NCI-H146 treated with DMSO at 0.1 percent for 48 hours (cell line): ENCODE results near the gene BMP7.
"Not testable (repeated sequence)": the region's sequence is repeated elsewhere in the genome, so short reads cannot be mapped to it uniquely, and the experiment has no call there.

Experiments
- DNase-seq: peaks from one replicate; lab custom pipeline; 2025; ENCODE audit not compliant: unreplicated experiment; lab: John Stamatoyannopoulos, UW

BMP7 gene

DNA sequence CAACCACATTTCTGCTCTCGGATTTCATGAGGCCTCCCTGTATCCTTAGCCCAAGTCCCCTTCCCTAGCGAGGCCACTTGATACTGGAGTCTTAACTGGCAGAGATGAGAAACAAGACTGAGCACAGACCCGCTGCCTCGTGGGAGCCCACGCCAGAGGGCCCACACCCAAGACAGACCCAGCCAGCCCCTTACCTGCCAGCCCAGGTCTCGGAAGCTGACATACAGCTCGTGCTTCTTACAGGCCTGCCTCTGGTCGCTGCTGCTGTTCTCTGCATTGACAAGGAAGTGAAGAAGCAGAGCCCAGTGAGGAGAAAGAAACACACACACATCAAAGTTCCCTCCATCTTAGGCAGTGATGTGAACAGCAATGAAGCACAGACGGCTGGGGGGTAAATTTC lies 91.7 kb downstream of the BMP7 start:
- no peak for DNase-seq

DNA sequence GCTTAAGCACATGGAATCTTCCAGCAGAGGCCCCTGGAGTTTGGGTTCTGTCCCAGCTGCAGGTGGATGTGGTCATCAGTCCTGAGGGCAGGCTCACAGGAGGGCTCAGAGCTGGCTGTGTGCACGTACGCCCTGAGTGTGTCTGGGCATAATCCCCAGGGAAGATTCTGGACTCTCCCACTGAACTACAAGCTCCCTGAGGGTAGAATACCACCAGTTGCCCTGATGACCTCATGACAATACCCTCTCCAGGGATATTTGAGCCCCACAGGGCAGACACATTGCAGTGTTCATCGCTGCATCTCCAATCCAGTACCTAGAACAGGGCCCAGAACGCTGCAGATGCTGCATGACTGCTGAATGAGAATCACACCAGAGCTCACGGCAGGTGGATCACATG lies 92.5 kb downstream of the BMP7 start:
- DNase-seq = no peak

DNA sequence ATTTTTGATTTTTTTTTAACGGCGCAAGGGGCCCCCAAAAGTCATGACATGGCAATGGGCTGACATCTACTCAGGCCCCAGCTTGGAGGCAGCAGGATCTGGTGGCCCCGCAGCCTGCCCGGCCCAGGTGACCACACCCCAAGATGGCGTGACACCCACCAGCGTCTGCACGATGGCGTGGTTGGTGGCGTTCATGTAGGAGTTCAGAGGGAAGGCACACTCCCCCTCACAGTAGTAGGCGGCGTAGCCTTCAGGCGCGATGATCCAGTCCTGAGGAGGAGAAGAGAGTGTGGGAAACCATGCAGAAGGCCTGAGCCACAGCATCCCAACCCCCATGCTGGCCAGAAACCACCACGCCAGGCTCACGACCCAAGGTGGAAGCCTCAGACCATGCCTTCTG lies 93.4 kb downstream of the BMP7 start:
- no peak for DNase-seq

DNA sequence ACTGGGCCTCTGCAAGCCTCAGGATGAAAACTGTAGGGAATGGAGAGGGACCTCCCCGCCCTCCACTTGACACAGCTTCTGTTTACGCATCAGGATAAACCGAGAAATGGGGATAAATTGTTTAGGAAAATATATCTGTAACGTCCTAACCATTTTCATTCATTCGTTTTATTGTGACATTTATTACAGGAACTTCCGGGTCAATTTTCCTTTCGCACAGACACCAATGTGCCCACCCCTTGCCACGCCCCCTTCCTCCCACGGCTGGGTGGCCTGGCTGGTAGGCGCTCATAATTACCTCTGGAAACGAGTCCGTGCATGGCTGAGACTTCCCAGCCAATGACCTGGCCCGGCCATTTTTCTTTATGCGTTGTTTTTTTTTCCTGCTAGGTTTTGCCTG lies 96.1 kb downstream of the BMP7 start:
- no peak for DNase-seq

DNA sequence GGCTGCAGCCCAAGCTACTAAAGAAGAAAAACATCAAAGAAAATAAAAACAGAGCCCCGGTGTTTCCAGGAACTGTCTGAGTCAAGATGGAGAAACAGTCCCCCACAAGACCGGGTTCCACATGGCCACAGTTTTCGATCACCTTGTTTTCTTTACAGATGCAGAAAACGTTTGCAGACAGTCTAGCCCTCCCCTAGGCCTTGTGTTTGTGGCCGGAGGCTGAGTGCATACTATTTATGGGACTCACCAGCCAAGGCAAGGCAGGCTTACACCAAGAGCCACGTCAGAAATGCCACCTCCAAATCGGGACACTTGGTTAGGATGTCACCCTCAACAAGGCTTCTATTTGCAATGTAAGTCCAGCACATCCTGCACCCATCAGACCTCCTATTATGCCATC lies 97.3 kb downstream of the BMP7 start:
- no peak for DNase-seq

DNA sequence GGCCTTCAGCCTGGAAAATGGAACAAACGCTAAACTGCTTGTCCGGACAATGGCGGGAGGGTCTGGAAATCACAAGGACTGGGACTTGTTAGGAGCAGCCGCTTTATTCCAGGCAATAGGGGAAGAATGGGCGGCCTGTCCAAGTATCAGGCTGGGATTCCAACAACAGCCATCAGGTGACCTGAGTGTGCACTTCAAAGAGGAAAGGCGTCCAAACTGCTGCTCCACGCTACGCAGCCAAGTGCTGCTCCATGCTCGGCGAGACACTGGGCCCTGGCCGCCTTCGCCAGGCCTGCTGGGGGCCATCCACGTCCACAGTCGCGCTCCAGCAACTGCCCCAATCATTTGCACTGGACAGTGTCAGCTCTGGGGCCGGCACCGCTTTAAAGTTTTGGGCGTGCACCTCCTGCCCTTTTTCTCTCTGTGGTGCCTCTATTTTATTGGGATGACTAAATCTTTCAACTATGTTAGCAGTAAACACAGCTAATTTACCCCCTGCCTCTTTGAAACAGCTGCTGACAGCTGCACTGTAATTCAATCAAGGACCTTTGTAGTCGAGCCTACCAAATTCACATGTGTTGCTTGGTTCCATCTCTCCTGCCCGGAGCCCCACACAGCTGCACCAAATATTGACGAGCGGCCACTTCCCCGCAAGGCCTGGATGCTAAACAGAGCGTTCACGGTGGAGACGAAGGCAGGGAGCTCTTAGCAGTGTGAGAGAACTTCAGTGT lies 98.3 kb downstream of the BMP7 start:
- DNase-seq = no peak

DNA sequence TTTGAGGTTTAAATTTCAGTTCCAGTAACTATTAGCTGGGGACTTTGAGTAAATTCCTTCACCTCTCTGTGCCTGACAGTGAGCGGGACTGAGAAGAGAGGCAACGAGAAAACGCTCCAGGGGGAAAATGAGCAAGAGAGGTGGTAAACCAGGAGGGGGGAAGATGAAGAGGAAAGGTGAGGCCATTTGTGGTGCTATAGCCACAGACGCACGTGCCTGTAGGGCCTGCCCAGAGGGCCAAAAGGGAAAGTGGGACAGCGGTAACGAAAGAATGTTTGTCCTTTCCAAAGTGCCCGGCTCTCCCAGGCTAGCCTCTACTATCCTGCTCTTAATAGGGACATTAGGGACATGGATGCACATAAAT lies 99.2 kb downstream of the BMP7 start:
- DNase-seq = no peak

DNA sequence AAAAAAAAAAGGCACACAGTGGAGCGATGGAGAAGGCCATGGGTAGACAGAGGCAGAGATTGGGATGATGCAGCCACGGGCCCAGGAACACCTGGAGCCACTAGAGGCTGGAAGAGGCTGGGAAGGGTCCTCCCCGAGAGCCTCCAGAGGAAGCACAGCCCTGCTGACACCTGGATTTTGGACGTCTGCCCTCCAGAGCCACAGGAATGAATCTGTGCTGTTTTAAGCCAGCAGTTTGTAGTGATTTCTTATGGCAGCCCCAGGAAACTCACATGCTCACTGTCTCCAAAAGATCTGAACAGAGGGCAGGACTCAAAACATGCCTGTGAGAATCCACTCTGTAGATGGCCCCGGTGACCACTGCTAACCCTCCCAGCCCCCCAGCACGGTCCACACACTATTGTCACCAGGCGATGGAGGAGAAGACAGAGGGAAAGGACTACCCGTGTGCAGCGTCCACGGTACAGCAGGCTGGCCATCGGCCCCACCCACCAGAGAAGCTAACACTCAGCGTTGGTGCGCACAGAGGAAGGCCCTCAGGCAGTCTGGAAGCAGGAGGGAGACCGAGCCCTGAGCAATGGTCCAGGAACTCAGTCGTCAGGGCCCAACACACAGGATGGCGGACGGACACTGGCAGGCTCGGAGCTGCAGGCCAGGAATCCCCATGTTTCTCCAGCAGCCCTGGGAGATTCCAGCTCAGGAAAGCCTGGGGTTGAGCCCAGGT lies 99.7 kb downstream of the BMP7 start:
- no peak for DNase-seq

DNA sequence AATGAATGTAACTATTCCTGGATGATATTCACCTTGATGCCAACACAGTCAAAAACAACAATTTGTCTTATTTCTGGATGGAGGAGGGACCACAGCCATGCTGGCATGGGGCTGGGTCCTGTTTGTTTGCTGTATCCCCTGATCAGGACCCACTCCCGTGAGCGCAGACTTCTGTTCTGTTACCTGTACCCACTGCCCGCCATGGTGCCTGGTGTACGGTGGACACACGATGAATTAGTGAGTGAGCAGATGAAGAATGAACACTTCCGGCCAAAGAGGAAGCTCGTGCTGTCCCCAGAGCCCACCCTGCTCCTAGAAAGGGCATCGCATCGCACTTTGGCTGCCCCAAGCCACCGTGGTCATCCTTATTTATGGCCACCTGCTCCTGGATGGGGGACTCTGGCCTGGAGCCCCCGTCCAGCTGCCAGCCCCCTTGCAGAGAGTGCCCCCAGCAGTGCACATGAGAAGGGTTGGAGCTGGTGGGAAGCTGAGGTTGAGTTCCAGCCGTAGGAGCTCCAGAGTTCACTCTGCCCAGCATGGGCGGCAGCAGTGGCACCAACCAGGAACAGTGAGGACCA lies 100.9 kb downstream of the BMP7 start:
- no peak for DNase-seq

DNA sequence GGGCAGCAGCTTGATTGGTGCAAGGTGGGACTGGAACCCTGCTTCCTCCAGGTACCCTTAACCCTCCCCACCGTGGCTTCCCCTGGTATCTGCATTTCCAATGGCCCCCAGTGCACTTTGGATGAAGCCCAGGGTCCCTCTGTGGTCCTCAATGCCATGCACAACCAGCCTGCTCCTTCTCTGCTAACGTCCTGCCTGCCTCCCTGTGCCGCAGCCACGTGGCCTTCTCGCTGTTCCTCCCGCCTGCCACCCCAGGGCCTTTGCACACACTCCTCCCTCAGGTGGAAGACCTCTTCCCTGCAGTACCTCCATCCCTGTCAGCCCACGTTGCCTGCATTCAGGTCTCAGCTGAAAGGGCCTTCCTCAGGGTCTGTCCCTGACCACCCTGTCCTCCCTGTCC lies 101.6 kb downstream of the BMP7 start:
- no peak for DNase-seq

DNA sequence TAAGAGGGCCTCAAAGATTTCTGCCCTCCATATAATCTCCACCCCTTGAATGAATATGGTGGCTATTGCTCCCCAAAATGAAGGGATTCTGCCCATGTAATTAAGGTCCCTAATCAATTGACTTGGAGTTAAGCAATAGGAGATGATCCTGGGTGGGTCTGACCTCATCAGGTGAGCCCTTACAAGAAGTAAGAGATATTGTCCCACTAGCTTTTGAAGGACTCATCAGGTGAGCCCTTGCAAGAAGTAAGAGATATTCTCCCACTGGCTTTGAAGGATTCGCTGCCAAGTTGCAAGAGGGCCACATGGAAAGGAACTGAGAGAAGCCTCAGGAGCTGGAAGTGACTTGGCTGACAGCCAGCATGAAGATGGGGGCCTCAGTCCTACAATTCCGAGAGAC lies 103.4 kb downstream of the BMP7 start:
- DNase-seq = no peak

DNA sequence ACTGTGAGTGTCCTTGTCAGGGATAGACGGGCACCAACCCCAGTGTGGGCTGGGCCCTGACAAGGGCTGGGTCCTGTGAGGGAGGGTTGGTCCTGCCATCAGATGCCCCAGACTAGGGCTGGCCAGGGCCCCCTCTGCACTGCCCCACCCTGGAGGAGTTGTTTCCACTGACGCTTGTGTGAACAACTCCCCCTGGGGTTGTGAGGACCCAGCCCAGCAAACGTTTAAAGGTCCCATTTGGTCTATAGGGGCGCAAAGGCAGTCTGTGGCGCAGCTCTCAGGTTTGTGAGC lies 104.1 kb downstream of the BMP7 start:
- DNase-seq = no peak

DNA sequence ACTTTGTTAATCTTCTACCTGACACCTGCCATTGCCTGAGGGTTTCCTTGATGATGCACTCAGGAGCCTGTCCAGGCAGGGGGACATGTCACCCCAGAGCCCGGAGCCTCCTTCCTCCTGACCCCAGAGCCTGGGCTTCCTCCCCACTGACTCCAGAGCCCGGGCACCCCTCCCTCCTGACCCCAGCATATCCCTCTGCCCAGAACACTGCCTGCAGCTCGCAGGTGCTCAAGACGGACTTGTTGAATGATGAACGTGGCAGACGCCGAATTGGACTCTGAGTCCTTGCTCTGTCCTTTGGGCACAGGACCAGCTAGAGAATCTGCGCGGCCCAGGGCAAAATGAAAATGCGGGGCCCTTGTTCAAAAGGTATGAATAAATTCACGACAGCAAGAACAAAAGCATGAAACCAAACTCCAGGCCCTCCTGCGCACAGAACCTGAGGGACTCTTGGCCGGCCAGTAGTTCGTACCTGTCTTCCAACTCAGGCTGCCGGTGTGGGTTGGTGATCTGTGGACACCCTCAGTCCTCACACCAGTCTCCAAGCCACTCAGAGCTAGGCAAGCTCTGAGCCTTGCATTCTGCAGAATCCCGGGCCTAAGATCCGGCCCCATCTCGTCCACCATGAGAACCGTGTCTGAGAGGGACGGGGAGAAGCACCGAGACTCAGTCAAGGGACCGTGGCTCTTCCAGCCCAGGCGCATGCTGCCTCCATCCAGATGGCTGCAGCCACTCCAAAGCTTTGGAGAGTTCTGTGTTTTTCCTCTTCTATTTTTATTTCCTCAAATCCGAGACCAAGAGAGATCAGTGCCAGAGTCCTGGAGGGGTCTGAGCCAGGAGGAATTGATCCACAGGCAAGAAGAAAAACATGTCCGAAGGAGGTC lies 104.7 kb downstream of the BMP7 start:
- DNase-seq = no peak

DNA sequence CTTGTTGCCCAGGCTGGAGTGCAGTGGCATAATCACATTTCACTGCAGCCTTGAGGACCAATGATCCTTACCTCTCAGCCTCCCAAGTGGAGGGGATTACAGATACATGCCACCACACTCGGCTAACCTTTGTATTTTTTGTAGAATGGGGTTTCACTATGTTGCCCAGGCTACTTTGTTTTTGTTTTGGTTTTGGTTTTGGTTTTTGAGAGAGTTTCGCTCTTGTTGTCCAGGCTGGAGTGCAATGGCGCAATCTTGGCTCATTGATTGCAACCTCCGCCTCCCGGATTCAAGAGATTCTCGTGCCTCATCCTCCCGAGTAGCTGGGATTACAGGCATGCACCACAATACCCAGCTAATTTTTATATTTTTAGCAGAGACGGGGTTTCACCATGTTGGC lies 105.5 kb downstream of the BMP7 start:
- no peak for DNase-seq

DNA sequence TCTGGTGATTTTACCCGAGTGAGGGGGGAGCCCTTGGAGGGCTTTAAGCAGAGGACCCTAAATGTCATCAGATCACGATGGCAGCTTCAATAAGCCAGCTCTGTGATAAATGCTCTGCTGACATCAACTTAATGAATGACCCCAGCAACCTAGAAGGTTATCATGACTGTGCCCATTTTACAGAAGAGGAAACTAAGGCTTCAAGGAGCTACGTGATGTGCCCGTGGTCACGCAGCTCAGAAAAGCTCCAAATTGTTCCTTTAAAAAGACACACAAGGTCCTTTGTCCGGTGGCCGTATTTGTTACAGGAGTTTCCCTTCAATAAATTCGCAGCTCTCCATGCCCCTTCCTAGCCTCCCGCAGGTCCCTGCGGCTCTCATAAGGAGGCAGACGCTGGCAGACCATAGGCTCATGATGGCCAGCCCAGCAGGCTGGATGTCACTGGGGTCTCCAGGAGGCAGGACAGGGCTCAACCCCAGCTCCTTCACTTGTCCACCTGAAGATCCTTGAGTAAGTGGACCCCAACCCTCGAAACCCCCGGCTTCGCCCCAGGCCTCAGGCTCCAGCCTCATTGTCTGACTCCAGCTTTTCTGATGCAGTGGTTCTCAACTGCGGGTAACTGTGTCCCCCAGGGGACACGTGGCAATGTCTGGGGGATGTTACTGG lies 106.4 kb downstream of the BMP7 start:
- no peak for DNase-seq

DNA sequence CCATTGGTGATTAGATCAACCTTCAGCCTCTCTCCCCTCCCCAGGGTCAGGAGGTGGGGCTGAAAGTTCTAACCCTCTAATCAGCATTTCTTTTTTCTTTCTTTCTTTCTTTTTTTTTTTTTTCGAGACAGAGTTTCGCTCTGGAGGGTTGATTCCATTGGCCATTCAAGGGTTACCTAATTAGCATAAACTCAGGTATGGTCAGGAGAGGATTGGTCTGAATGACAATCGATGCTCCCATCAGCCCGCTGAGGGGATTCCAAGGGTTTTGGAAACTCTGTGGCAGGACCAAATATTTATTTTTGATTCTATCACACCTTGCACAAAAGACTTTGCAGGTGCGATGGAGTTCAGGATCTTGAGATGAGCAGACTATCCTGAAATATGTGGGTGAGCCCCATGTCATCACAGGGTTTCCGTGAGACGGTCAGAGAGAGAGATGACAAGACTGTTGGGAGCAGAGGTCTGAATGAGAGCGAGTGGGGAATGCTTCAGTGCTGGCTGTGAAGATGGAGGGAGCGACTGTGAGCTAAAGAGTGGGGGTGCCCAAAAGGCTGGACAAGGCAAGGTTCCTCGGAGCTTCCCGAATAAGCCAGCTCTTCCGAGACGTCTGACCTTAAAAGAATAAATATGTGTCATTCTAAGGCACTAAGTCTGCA lies 107.1 kb downstream of the BMP7 start:
- no peak for DNase-seq

DNA sequence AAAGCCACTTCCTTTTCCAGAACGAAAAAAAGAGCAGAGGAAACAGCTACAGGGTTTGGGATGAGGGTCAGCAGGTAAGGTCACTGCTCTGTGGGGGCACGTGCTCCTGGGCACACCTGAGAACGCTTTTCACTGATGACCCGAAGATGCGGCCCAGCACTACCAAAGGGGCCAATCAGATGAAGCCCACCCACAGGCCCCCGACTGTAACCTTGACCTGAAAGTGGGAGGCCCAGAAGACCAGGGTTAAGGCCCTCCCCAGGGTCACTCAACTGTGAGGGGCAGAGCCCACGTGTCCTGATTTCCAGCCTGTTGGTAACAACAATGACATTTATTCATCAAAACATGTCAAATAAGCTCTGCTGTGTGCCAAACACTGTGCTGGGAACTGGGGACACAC lies 108.0 kb downstream of the BMP7 start:
- no peak for DNase-seq

DNA sequence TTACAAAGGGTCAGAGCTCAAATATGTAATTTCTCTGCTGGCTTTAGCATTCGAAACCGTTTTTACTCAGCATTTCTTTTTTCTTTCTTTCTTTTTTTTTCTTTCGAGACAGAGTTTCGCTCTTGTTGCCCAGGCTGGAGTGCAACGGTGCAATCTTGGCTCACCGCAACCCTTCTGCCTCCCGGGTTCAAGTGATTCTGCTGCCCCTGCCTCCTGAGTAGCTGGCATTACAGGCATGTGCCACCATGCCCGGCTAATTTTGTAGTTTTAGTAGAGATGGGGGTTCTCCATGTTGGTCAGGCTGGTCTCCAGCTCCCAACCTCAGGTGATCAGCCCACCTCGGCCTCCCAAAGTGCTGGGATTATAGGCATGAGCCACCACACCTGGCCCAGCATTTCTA lies 108.7 kb downstream of the BMP7 start:
- not testable (repeated sequence) for DNase-seq

DNA sequence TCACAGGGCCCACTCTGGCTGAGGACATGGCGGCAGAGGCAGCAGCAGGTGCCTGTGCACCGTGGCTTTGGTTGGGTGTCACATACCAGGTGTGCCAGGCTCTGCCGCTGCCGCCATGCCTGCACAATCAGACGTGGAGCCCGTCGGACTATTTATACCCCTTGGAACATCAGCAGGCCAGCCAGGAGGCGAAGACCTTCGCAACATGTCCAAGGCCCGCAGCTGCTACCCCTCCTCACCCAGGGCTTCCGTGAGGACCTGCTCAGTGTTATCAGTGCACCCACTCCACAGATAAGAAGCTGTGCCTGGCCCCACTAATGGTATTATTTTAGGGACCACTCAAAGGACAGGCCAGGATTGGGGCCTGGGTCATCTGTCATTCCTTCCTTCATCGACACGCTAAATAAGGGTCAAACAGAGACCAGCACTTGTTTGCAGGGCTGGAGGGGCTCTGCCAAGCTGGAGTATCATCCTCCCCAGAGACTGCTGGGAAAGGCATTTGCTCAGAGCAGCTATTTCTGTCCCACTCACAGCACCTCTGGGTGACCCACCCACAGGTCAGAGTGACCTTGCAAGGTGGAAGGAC lies 109.2 kb downstream of the BMP7 start:
- DNase-seq = no peak

DNA sequence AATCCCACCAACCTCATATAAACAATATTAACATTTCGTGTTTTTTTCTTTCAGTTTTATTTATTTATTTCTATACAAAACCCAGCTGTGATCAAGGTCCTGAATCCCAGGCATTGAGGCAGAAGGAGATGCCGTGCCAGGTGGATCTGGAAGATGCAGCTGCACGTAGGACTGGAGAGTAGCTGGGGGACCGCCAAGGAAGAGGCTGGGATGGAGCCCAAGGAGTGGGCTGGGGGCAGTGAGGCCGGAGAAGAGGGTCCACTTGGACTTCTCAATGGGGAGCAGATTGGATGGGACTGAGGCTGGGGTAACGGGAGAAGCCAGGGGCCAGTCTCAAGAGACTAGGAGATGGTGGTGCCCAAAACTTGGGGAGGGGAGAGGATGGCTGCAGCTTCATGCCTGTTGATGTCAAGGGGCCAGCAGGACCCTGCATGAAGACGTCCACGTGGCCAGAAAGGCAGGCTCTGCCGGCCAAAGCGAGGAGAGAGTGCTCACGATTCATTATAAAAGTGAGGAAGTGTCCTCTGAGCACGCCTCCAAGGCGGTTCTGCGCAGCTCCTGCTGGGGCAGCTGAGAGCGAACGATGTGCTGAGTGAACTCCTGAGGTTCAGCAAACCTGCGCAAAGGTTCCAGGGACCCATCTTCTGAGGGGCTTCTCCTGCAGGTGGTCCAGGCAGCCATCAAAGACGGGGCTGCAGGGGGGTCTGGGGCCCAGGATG lies 110.3 kb downstream of the BMP7 start:
- DNase-seq = no peak
